ENCODE measurements around the gene ROCK2. TPM values are rescaled to one million over a fixed set of nuclear protein-coding genes. Genes with fewer than 3 reads are reported as not detected.

ROCK2 gene
- total and polyA plus RNA-seq, 2 of the 13 experiments (the other 11 are each of a cell fraction or from before 2014, with no cell fraction given) = 38.1 to 119 TPM

DNA sequence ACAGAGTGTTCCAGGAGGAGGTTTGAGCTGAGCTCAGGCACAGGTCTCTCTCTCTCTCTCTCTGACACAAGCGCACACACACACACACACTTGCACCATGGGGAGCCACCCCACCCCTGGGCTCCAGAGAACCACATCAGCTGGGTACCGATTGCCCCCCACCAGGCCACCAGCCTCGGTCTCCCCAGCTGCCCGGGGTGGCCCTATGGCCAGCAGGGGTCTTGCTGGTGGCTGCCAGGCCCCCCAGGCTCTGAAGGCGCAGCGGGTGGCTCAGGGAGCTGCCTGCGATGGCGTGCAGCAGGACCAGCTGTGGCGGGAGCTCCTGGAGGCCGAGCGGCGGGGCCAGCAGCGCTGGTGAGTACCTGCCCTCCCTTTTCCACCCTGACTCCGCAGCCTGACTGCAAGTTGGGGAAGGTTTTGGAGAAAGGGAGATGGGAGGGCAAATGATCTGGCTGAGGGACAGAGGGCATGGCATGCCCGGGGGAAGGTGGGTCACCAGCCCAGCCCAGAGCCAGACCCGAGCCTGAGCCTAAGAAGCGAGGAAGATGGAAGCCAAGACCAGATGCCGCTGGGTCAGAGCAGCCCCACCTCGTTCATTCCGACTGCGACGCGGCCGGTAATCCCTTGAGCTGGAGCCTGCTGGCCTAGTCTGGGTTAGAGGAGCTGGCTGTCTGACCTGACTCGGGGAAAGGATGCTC lies 211.0 kb downstream of the ROCK2 start (continued):
- TF ChIP-seq, protein P1, sequence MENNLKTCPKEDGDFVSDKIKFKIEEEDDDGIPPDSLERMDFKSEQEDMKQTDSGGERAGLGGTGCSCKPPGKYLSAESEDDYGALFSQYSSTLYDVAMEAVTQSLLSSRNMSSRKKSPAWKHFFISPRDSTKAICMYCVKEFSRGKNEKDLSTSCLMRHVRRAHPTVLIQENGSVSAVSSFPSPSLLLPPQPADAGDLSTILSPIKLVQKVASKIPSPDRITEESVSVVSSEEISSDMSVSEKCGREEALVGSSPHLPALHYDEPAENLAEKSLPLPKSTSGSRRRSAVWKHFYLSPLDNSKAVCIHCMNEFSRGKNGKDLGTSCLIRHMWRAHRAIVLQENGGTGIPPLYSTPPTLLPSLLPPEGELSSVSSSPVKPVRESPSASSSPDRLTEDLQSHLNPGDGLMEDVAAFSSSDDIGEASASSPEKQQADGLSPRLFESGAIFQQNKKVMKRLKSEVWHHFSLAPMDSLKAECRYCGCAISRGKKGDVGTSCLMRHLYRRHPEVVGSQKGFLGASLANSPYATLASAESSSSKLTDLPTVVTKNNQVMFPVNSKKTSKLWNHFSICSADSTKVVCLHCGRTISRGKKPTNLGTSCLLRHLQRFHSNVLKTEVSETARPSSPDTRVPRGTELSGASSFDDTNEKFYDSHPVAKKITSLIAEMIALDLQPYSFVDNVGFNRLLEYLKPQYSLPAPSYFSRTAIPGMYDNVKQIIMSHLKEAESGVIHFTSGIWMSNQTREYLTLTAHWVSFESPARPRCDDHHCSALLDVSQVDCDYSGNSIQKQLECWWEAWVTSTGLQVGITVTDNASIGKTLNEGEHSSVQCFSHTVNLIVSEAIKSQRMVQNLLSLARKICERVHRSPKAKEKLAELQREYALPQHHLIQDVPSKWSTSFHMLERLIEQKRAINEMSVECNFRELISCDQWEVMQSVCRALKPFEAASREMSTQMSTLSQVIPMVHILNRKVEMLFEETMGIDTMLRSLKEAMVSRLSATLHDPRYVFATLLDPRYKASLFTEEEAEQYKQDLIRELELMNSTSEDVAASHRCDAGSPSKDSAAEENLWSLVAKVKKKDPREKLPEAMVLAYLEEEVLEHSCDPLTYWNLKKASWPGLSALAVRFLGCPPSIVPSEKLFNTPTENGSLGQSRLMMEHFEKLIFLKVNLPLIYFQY (CRISPR knock-in tag; IDR thresholded peaks at IDR 0.05; ENCODE audit: borderline replicate concordance) = no peak
- TF ChIP-seq, protein P2, sequence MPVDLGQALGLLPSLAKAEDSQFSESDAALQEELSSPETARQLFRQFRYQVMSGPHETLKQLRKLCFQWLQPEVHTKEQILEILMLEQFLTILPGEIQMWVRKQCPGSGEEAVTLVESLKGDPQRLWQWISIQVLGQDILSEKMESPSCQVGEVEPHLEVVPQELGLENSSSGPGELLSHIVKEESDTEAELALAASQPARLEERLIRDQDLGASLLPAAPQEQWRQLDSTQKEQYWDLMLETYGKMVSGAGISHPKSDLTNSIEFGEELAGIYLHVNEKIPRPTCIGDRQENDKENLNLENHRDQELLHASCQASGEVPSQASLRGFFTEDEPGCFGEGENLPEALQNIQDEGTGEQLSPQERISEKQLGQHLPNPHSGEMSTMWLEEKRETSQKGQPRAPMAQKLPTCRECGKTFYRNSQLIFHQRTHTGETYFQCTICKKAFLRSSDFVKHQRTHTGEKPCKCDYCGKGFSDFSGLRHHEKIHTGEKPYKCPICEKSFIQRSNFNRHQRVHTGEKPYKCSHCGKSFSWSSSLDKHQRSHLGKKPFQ (CRISPR knock-in tag; IDR thresholded peaks at IDR 0.05; ENCODE audit: insufficient replicate concordance) = no peak
- TF ChIP-seq CEBPG (CRISPR knock-in tag; IDR thresholded peaks at IDR 0.05) (no peak), POLR2A (IDR thresholded peaks at IDR 0.05; ENCODE audit: insufficient read depth in 1 of 2, low read depth in 2 of 2, low read length in 2 of 2) (no peak), ZFP41 (CRISPR knock-in tag; IDR thresholded peaks at IDR 0.05; ENCODE audit: borderline replicate concordance) (peak; percentile 49; the same call in 1 of the 2 replicates), POGZ (CRISPR knock-in tag; IDR thresholded peaks at IDR 0.05) (no peak), KLF11 (CRISPR knock-in tag; IDR thresholded peaks at IDR 0.05) (no peak), ELF4 (CRISPR knock-in tag; IDR thresholded peaks at IDR 0.05; ENCODE audit: borderline replicate concordance) (no peak), FOXJ3 (CRISPR knock-in tag; IDR thresholded peaks at IDR 0.05; ENCODE audit: borderline replicate concordance) (no peak), NR3C1 (CRISPR knock-in tag; IDR thresholded peaks at IDR 0.05) (no peak), MAFG (CRISPR knock-in tag; IDR thresholded peaks at IDR 0.05) (no peak), PHF5A (CRISPR knock-in tag; IDR thresholded peaks at IDR 0.05; ENCODE audit: low read depth, unreplicated experiment) (no peak), ETV5 (CRISPR knock-in tag; IDR thresholded peaks at IDR 0.05; ENCODE audit: borderline replicate concordance) (no peak), ZNF143 (CRISPR knock-in tag; IDR thresholded peaks at IDR 0.05) (no peak)
- TF ChIP-seq, protein P3, sequence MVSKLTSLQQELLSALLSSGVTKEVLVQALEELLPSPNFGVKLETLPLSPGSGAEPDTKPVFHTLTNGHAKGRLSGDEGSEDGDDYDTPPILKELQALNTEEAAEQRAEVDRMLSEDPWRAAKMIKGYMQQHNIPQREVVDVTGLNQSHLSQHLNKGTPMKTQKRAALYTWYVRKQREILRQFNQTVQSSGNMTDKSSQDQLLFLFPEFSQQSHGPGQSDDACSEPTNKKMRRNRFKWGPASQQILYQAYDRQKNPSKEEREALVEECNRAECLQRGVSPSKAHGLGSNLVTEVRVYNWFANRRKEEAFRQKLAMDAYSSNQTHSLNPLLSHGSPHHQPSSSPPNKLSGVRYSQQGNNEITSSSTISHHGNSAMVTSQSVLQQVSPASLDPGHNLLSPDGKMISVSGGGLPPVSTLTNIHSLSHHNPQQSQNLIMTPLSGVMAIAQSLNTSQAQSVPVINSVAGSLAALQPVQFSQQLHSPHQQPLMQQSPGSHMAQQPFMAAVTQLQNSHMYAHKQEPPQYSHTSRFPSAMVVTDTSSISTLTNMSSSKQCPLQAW (CRISPR knock-in tag; IDR thresholded peaks at IDR 0.05) = no peak
- TF ChIP-seq, protein P4, sequence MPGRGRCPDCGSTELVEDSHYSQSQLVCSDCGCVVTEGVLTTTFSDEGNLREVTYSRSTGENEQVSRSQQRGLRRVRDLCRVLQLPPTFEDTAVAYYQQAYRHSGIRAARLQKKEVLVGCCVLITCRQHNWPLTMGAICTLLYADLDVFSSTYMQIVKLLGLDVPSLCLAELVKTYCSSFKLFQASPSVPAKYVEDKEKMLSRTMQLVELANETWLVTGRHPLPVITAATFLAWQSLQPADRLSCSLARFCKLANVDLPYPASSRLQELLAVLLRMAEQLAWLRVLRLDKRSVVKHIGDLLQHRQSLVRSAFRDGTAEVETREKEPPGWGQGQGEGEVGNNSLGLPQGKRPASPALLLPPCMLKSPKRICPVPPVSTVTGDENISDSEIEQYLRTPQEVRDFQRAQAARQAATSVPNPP (CRISPR knock-in tag; IDR thresholded peaks at IDR 0.05) = no peak

All from HepG2 (cell line).